Fibroblast of skin of left quadriceps (primary cell): ENCODE results near the gene GARS1.
"Not testable (repeated sequence)": the region's sequence is repeated elsewhere in the genome, so short reads cannot be mapped to it uniquely, and the experiment has no call there.

ENCODE experiments used
- DNase-seq, 2 experiments: peaks; one replicate each; pipeline ENCODE4 v3.0.0-alpha.2; 2013; ENCODE audit warnings: low read depth in 2 of 2

The GARS1 gene

DNA sequence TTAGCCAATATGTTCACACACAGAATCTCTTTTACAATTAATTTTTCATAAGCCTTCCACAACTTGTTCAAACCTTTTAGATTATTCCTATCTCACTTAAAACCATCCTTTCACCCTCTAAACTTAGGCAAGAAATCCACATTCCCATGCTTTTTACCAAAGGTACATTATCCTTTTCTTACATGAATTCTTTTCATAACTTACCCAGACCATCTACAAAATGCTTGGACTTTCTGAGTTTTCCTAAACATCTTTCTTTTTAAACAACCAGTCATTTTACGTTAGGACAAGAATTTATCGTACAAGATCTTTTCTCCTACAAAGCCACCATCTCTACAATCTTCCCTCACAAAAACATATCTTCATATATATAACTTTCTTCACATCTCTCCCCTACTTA lies 18.8 kb upstream of the GARS1 start:
- DNase-seq = no peak

DNA sequence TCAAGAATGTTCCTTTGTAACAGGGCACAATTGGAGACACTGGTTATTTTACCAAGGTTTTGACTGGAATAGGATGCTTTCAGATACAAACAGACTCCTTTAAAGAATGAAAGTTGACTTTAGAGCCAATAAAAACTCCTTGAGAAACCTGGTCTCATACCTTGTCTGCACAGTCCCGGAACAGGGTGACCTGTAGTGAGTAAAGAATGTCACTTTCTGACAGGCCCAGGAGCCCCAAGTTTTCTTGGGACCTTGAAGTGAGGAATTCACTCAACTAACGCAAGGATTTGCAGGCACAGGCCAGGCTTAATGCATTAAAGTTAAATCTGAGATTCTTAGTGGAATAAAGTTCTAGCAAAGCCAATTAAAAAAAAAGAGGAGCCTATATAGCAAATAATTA lies 11.5 kb upstream of the GARS1 start:
- no peak for DNase-seq

DNA sequence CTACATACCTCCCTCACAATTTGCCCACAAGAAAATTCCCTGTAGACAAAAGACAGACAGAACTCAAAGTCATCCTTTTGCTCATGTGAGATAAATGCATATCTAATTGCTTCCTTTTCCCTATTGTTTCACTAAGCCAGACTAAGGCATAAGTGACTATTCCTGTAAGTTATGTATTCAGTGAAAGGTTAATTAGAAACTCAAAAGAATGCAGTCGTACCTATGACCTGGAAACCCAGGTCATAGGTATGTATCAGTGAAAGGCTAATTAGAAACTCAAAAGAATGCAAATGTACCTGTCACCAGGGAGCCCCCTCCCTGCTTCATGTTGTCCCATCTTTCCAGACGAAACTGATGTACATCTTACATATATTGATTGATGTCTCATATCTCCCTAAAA lies 10.3 kb upstream of the GARS1 start:
- DNase-seq = no peak

DNA sequence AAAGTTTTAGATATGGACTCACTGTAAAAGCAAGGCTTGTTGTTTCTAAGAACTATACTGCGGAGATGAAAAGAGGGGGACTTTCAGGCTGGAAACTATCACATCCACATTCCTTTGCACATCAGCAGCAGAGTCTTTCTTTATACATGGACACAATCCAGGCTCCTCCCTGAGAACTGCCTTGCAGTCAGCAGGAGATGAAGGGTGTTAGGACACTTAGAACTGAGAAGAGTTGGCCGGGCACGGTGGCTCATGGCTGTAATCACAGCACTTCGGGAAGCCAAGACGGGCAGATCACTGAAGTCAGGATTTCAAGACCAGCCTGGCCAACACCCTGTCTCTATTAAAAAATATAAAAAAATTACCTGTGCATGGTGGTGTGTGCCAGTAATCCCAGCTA lies 9.7 kb upstream of the GARS1 start:
- no peak for DNase-seq

DNA sequence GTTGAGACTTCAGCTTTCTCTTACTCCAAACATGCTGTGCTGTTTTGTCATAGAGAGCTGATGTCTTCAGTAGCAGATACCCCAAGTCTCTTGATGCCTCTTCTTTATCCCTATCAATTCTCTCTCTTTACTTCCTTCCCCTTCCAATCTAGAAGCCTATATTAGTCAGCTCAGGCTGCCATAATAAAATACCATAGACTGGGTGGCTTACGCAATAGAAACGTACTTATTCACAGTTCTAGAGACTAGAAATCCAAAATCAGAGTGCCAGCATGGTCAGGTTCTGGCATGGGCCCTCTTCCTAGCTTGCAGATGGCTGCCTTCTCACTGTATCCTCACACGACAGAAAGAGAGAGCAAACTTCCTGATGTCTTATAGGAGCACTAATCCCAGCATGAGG lies 9.0 kb upstream of the GARS1 start:
- DNase-seq = no peak

DNA sequence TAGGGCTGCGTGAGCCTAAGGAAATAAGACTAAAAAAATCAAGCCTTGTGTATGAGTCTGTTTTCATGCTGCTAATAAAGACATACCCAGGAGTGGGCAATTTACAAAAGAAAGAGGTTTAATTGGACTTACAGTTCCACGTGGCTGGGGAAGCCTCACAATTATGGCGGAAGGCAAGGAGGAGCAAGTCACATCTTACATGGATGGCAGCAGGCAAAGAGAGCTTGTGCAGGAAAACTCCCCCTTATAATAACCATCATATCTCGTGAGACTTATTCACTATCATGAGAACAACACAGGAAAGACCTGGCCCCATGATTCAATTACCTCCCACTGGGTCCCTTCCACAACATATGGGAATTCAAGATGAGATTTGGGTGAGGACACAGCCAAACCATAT lies 7.1 kb upstream of the GARS1 start:
- not testable (repeated sequence) for DNase-seq

DNA sequence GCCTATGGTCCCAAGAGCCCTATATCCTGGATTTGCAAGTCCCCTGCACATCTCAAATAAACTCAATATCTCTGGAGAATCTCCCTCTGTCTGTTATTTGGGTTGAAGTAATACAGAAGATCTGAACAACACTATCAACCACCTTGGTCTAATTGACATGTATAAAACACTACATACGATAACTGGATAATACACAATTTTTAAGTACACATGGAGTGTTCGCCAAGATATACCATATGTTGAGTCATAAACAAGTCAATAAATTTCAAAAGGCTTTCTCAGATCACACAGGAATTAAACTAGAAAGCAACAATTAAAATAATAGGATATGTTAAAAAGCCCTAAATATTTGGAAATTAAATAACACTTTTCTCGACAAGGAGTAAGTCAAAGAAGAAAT lies 5.6 kb upstream of the GARS1 start:
- DNase-seq = no peak

DNA sequence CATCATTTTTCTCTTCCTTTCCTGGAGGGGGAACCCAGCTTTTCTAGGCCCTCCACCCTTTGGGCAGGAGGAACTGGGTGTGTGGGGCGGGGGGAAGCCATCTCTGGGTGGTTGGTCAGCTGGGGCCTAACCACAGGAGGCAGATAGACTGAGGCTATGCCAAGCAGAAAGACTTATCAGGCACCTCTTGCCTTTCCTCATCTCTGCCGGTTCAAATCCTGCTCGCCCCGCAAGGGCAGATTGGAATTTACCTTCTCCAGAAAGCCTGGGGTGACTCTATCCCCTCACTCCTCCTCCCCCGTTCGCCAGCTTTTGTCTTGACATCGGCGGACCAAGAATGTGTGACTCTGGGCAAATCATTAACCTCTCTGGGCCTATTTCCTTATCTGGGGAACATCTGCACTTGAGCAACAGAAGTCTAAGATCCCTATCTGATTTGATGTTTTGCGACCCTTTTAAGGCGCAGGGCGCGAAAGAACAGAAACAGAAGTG lies 584 bp upstream of the GARS1 start:
- no peak for DNase-seq

DNA sequence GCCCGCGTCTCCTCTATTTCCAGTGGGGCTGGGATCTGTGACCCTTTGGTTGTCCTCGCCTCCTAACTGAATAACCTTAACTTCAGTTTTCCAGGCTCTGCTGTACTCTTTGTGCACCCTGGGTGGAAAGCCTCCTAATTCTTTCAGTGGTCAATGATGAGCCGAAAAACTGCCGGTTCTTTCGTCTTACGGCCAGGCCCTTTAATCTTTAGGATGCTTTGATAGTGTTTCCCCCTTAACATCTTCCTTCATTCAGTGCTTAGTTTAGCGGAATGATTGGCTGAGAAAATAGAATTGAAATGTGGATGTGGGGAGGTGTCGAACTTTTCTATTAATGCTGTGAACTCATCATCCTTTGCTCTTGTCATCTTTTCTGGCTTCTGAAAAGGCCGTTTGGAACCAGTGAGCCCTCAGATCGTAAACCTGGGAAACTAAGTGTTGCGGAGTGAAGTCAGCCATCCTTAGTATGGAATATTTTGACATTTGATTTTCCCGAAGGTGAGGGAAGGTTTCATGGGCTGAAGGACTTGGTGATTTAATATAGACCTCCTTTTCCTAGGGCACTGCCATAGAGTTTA lies 847 bp downstream of the GARS1 start:
- DNase-seq = no peak

DNA sequence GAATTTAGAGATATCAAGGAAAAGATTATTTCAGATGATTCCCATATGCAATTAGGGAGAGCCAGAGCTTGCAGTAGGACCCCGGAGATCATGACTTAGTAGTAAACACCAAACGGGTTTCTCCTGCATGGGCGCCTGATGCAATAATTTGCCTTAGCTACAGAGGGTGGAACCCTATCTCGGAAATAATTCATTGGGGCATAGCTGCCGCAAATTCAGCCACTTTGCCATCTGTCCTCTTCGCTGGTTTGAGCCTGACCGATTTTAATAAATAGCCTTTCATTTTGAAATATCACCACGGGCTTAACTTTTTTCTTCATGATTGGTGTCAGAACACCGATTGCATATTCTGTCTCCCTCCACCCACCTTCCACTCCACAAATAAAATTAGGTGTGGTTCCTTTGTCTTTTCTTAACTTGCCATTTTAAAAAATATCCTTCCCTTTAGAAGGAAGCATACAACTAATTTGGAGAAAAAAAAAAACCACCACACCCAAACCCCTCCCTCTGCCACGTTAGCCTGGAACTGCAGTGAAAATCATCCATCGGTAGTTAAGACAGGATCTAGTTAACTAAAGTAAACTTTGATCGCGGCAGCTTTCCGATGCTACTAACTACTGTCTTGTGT lies 1.4 kb downstream of the GARS1 start:
- DNase-seq = peak in 1 of 2 experiments; percentile 20

DNA sequence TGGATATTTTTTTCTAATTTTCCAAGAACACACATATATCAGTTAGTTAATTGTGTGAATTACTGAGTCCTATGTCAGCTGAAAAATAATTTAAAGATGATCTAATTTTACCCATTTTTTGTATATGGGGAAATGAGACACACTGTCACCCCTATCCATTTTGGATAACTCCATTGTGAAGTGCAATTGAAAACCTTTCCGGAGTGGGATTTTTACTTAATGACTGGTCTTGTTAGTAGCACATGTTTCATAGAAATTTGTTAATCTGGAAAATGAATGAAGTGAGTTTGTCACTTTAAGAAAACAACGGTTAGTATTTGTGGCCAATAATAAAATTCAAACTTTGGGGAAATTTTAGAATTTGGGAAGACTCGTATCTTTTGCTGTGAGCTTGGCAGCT lies 2.0 kb downstream of the GARS1 start:
- no peak for DNase-seq

DNA sequence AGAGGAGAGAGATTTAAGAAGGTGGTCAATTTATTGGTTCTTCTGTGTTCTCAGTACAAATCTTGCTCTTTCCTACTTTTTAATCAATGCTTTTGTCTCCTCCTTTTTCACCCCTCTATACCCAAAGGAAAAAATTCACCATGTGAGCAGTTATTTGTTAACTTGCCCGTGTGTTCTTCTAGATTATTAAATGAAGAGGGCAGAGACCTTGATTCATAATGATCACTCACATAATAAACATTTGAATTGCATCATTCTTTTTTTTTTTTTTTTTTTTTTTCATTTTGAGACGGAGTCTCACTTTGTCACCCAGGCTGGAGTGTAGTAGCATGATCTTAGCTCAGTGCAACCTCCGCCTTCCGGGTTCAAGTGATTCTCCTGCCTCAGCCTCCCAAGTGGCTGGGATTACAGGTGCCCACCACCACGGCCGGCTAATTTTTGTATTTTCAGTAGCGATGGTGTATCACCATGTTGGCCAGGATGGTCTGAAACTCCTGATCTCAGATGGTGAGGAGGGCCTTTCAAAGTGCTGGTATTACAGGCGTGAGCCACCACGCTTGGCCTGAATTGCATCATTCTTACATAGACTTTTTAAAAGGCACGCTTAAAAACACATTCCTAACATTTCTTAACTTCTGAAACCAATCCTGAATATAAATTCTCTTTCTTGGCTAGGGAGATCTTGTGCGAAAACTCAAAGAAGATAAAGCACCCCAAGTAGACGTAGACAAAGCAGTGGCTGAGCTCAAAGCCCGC lies 3.6 kb downstream of the GARS1 start:
- DNase-seq = no peak

DNA sequence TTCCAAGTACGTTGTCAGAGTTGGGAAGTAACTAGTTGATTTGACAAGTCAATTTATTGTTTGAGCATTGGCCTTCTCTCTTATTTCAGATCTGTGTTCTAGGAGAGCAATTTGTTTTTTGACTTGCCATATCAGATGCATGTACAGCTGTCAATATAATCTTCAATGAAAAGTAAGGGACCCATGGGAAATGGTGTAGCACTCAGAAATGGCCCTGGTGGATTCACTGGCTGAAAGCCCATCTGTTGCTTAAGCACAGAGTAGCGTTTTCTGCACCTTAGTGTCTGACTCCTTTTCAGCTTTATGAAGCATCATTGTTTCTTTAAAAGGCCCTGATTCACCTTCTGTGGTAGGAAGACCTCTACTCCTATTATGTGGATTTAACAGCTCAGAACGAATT lies 10.2 kb downstream of the GARS1 start:
- no peak for DNase-seq

DNA sequence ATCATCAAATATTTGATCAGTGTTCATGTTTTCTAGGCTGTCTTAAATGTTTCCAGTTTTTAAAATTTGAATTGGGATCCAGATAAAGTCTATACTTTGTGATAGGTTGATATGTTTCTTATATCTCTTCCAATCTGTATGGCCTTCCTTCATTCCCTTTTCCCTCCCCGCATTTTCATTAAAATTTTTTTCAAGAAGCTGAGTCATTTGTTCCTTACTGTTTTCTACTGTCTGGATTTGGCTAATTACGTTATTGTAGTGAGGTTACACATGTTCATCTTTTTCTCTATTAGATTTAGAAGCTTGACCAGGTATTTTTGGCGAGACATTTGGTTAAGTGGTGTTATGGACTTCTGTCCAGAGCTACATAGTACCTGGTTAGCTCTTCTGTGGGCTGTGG lies 11.2 kb downstream of the GARS1 start:
- no peak for DNase-seq

DNA sequence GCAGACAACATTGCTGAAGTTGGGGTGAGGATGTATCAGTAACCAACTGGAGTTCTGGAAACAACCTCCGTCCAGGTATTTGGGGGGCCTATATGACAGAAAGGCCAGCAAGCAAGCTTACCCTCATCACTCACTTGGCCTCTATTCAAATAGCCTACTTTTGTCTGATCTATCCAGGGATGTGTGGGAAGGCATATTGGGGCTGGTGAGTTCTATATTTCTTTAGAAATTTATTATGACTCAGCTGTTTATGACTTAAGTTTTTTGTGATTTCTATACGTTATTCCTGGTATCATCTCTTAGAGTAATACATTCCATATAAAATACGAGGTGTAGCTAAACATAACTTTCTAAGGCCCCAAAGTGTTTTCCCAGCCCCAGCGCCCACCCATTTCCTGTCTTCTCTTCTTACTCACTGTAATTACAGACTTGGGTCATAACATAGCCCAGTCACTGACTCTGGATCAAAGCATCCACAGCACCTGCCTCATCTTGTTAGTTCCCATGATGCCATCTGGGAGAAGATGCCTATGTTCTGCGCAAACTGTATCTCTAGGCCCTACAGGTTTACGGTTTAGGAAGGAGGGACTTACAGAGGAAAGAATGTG lies 18.1 kb downstream of the GARS1 start:
- no peak for DNase-seq

DNA sequence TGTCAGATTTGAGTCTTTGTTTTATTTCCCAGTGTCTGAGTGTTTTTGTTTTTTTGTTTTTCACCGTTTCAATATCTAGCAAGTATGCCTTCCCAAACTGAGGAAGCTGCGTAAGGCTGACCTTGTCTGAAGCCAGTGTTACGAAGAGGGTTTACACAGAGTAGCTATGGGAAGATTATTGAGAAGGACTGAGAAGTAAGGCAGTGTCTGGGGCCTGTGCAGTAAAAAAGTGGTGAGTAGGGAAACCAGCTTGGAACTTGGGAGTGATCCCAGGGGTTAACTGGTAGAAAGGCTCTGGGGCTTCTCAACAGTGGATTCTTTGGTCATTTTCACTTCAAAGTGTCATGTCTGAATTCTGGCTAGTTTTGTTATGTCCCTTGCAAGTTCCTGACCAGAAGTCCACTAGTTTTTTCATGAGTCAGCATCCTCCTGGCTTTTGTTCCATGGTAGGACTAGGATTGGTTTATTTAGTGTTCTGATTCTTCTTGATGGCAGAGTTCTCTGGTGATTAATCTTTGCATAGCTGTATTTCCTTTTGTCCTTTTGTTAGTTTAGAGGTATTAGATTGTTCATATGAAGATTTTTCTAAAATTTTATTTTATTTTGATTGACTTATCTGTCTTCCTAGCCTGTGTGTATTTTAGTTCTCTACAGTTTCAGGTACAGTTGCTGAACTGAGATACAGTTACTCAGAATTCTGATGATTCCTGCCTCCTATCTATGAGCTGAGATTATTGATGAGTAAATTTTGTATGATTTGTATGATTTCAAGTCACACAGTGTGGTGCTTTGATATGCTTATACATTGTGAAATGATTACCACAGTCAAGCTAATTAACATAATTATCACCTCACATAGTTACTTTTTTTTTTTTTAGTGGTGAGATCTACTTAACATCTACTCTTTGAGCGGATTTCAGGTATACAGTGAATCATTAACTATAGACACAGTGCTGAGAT lies 19.0 kb downstream of the GARS1 start:
- no peak for DNase-seq

DNA sequence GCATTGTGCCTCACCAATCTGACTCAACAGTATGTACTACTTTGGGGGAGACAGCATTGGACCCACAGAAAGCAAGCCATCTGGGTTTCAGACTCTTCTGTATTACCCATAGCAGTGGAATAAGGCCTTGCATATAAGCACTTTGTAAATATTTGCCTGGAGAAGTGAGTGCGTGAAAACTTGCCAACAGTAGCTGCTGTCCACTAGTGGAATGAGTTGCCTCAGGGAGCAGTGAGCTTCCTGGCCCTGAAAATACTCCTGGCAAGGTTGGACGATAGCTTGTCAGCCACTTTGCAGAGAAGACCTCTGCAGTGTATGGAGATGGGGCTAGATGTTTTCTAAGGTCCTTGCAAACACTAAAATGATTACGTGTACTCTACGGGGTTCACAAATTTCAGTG lies 21.6 kb downstream of the GARS1 start:
- DNase-seq = no peak

DNA sequence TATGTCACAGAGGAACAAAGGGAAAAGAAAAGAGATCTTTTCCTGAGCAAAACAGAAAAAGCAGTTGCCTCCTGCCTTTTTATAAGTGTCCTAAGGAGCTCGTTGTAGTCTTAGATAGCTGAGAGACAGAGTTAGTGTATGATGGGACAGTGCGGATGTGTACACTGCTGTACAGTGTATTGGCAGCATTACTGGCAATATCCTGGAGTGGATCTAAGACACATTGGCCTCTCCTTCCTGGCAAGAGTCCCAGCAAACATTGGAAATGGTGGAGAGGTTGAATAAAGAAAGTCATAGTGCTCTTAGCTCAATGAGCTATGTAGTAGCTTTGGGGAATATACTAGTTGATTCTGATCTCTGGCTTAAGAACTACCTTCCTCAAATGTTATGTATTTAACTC lies 22.7 kb downstream of the GARS1 start:
- no peak for DNase-seq

DNA sequence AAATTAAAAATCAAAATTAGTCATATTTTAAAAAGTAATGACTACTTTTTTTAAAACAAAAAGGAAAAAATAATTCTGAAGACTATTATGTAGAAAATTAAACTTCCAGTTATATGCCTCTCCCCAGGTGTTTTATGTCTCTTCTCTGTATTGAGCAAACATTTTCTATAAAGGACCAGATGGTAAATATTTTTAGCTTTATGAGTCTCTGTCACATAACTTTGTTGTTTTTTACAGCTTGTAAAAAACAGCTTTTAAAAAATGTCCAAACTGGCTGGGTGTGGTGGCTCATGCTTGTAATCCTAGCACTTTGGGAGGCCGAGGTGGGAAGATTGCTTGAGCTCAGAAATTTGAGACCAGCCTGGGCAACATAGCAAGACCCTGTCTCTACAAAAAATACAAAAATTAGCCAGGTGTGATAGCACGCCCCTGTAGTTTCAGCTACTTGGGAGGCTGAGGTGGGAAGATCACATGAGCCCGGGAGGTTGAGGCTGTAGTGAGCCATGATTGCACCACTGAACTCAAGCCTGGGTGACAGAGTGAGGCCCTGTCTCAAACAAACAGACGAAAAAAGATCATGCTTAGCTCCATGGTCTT lies 23.5 kb downstream of the GARS1 start:
- DNase-seq = no peak

DNA sequence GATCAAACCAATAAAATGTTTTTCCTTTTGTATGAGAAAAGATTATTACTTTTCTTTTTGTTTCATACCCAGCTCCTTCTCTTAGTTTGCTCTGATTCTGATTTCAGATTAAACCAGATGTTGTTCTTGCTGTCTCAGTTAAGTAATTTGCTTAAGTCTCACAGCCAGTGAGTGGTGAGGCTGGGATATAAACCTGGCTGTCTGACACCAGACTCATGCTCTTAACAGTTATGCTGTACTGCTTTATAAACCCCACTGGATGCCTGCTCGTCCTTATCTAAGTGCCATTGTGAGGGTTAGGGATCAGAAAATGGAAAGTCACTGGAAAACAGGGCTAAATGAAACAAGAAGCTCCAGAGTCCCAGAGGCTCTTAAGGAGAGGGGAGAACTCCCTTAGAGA lies 24.3 kb downstream of the GARS1 start:
- no peak for DNase-seq

DNA sequence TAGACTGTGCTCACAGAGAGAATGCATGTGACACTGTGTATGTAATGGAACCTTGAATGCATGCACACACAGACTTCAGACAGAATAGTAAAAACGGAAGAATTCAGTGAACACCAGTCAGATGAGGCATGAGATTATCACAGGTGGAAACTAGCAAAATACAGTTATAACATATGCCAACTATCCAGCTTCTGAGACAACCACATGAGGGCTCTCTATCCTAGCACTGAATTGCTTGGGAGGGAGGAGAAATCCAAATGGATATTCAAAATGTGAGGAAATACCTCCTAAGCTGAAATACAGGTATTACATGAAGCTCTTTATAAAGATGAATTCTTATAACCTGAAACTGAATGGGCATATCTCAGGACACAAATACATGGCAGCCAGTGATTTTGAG lies 30.6 kb downstream of the GARS1 start:
- DNase-seq = no peak
